ENCODE data around the gene KRT27.
"Not testable (repeated sequence)": the region's sequence is repeated elsewhere in the genome, so short reads cannot be mapped to it uniquely, and the experiment has no call there.

The KRT27 gene

GRCh38 chr17:40782450-40782849, at the start of gene KRT27:
KRT27 (minus strand) TSS chr17:40782550; CDS start chr17:40782493, 57 bp downstream.
- DNase-seq = no peak

- DNase-seq = no peak
These were observed 47.9 kb upstream of the KRT27 start for GRCh38 chr17:40830085-40830776.

- DNase-seq = no peak
These were observed 46.2 kb upstream of the KRT27 start for GRCh38 chr17:40828454-40829044.

- DNase-seq = no peak
These were observed 45.5 kb upstream of the KRT27 start for GRCh38 chr17:40827746-40828453.

- no peak for DNase-seq
These were observed 43.2 kb upstream of the KRT27 start for GRCh38 chr17:40825599-40825998.

GRCh38 chr17:40824015-40824832, 41.9 kb upstream of the KRT27 start:
- no peak for DNase-seq

GRCh38 chr17:40822132-40822812, 39.9 kb upstream of the KRT27 start, which contains the start of gene KRT10:
KRT10 (minus strand) TSS chr17:40822614; CDS start chr17:40822585, 29 bp downstream.
- no peak for DNase-seq

GRCh38 chr17:40821536-40821935, 39.2 kb upstream of the KRT27 start:
- no peak for DNase-seq

GRCh38 chr17:40820228-40820838, 38.0 kb upstream of the KRT27 start:
- no peak for DNase-seq

- no peak for DNase-seq
These were observed 37.3 kb upstream of the KRT27 start for GRCh38 chr17:40819528-40820125.

GRCh38 chr17:40818733-40819527, 36.6 kb upstream of the KRT27 start:
- peak; percentile 86 for DNase-seq

GRCh38 chr17:40818343-40818732, 36.0 kb upstream of the KRT27 start:
- peak; percentile 4 for DNase-seq

- DNase-seq = no peak
These were observed 34.8 kb upstream of the KRT27 start for GRCh38 chr17:40817103-40817682.

- DNase-seq = no peak
These were observed 34.2 kb upstream of the KRT27 start for GRCh38 chr17:40816569-40816968.

- DNase-seq = no peak
These were observed 33.0 kb upstream of the KRT27 start for GRCh38 chr17:40815381-40815780.

GRCh38 chr17:40814657-40815056, 32.3 kb upstream of the KRT27 start:
- not testable (repeated sequence) for DNase-seq

GRCh38 chr17:40813804-40814203, 31.5 kb upstream of the KRT27 start:
- DNase-seq = no peak

GRCh38 chr17:40812639-40813038, 30.3 kb upstream of the KRT27 start:
- DNase-seq = no peak

GRCh38 chr17:40810494-40810893, 28.1 kb upstream of the KRT27 start:
- no peak for DNase-seq

GRCh38 chr17:40809721-40810421, 27.5 kb upstream of the KRT27 start:
- DNase-seq = no peak
